ENCODE data around the gene RPRD1B. TPM values are rescaled to one million over a fixed set of nuclear protein-coding genes. Genes with fewer than 3 reads are reported as not detected.

The RPRD1B gene
- total and polyA plus RNA-seq, 2 of the 8 experiments (the other 6 are each of a cell fraction or from before 2014, with no cell fraction given): 10.3 to 20.9 TPM

GRCh38 chr20:38120625-38120988 lies 87.1 kb downstream of the RPRD1B start:
- CTCF ChIA-PET (ENCODE audit: partially characterized antibody): interaction anchor here (0.6 to 4.9 kb wide), 4 partner anchors 8 to 102 kb away, joined by 3 to 20 read pairs (median 6); no protein-coding TSS in a partner anchor
- Histone ChIP-seq H3K27me3 (replicated peaks in 1 of 4; ENCODE audit: control insufficient read depth in 3 of 4, extremely low read depth in 1 of 4, insufficient read depth in 3 of 4, low read length in 3 of 4) (no peaks in the 10 kb centered on the region), H3K18ac (ENCODE audit: extremely low read depth, low read length) (no peak overlapping the region), H2BK15ac (ENCODE audit: low read length) (no peak overlapping the region), H2BK20ac (ENCODE audit: low read length) (no peak overlapping the region), H3K27ac (ENCODE audit: low read depth, low read length) (no peak overlapping the region), H2AFZ (ENCODE audit: low read length) (no peak overlapping the region), H3K4me2 (ENCODE audit: insufficient read depth in 1 of 2, low read depth in 2 of 2, low read length in 2 of 2) (no peak overlapping the region), H3K9ac (replicated peaks in 1 of 4; ENCODE audit: extremely low read depth in 1 of 4, low read depth in 3 of 4, low read length in 3 of 4) (no peak overlapping the region), H4K8ac (ENCODE audit: extremely low read depth, insufficient read depth, low read length) (0 out of 2 replicates have a peak overlapping the region, but pooled peaks have one; percentile 31), H2BK120ac (replicated peaks; ENCODE audit: low read depth, low read length) (no peak overlapping the region), H3K4me3 (ENCODE audit: extremely low read depth in 1 of 4, insufficient read depth in 2 of 4, low read depth in 3 of 4, low read length in 4 of 4) (no peak overlapping the region), H2AK5ac (ENCODE audit: low read depth, low read length) (no peak overlapping the region), H3K9me3 (ENCODE audit: insufficient read depth in 2 of 2, low read depth in 1 of 2, low read length in 1 of 2) (no peaks in the 10 kb centered on the region), H3K23ac (ENCODE audit: insufficient read length) (no peak overlapping the region), H4K91ac (replicated peaks; ENCODE audit: insufficient read length, low read length) (no peak overlapping the region), H3K23me2 (ENCODE audit: low read depth, low read length) (no peaks in the 10 kb centered on the region), H4K5ac (ENCODE audit: insufficient read length, low read depth, low read length) (no peak overlapping the region), H3K36me3 (ENCODE audit: control insufficient read depth in 2 of 4, insufficient read depth in 4 of 4, low read length in 3 of 4) (no peaks in the 10 kb centered on the region), H3K4me1 (replicated peaks in 1 of 4; ENCODE audit: control insufficient read depth in 3 of 4, insufficient read depth in 4 of 4, low read length in 3 of 4) (peaks cover 0 to 3% (median 0%) of the 10 kb centered on the region in 4 experiments; a peak in 1 of 7 replicates), H3K79me1 (ENCODE audit: low read depth, low read length) (no peaks in the 10 kb centered on the region), H2BK12ac (ENCODE audit: low read depth, low read length) (no peak overlapping the region), H2BK5ac (ENCODE audit: low read depth, low read length) (no peak overlapping the region), H3K56ac (replicated peaks; ENCODE audit: insufficient read length, low read depth, low read length) (no peak overlapping the region), H3K14ac (ENCODE audit: insufficient read length) (no peak overlapping the region), H4K20me1 (replicated peaks in 1 of 2; ENCODE audit: control insufficient read depth in 1 of 2, insufficient read depth in 2 of 2, low read length in 2 of 2) (no peaks in the 10 kb centered on the region), H3K4ac (replicated peaks; ENCODE audit: insufficient read length, low read depth, low read length) (no peak overlapping the region), H3K79me2 (ENCODE audit: control insufficient read depth in 1 of 2, insufficient read depth in 2 of 2, low read length in 2 of 2) (no peaks in the 10 kb centered on the region)
- POLR2A ChIA-PET (ENCODE audit: partially characterized antibody): interaction anchor here (0.6 kb wide), 1 partner anchor 31 kb away, joined by 4 read pairs; no protein-coding TSS in a partner anchor
- DNase-seq (ENCODE audit: low read depth in 1 of 2, low spot score in 2 of 2) (no peak), FAIRE-seq (no peak)
- 93% methylated on average over 4 of the region's 4 CpGs; no CpG with 5 or more reads in 1 of the 2 experiments for WGBS, 2 experiments (ENCODE audit: extremely low coverage in 1 of 2, insufficient coverage in 1 of 2, insufficient read length in 1 of 2, insufficient replicate concordance in 2 of 2, low coverage in 1 of 2, low lambda C conversion rate in 2 of 2, missing lambda C conversion rate in 1 of 2)
- TF ChIP-seq BCL11A (IDR thresholded peaks at IDR 0.05; ENCODE audit: low read depth in 2 of 2, low read length in 2 of 2) (no peak), SIN3A (conservative IDR thresholded peaks at IDR 0.05 in 1 of 2, IDR thresholded peaks at IDR 0.05 in 1 of 2; ENCODE audit: low read depth in 1 of 2, low read length in 2 of 2) (no peak), NRF1 (IDR thresholded peaks at IDR 0.05; ENCODE audit: low read depth, low read length) (no peak), KDM1A (IDR thresholded peaks at IDR 0.05; ENCODE audit: borderline replicate concordance, low read length) (no peak), POLR2AphosphoS5 (IDR thresholded peaks at IDR 0.05; ENCODE audit: low read depth, low read length) (no peak), RXRA (IDR thresholded peaks at IDR 0.05; ENCODE audit: insufficient read depth, low read depth, low read length) (no peak), HDAC6 (IDR thresholded peaks at IDR 0.05; ENCODE audit: low read depth, low read length) (no peak), CTBP2 (IDR thresholded peaks at IDR 0.05; ENCODE audit: borderline replicate concordance, insufficient read depth, insufficient read length, low read length) (no peak), POU5F1 (IDR thresholded peaks at IDR 0.05; ENCODE audit: low read depth, low read length) (no peak), YY1 (IDR thresholded peaks at IDR 0.05; ENCODE audit: low read depth, low read length) (no peak), ATF2 (IDR thresholded peaks at IDR 0.05; ENCODE audit: low read length) (no peak), SAP30 (IDR thresholded peaks at IDR 0.05; ENCODE audit: insufficient read depth, insufficient replicate concordance, low read length) (no peak)
